ENCODE results near the gene L3MBTL2. TPM values are rescaled to one million over a fixed set of nuclear protein-coding genes. Genes with fewer than 3 reads are reported as not detected.

The L3MBTL2 gene
- total and polyA plus RNA-seq, 5 donors: 9.6 to 18.6 (median 18.1) TPM

DNA sequence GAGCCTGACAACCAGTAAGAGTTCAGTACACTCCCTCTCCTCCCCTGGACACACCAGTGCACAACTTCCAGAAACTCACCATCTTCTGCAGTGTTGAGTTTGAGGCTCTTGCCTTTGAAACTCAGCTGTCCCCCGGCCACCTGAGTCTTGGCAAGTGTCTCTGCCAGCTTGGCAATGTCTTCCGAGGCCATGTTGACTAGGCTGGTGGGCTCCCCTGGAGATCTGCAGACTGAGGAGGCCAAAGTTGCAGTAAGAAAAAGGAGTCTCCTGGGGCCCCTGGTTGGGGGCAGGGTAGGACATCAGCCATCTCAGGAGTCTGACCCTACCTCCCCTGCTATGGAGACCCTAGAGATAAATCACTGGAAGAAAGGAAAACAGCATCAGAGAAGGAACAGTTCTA, 75.7 kb downstream of the L3MBTL2 start:
- no peak for DNase-seq
- no peak overlapping the region for H3K27ac ChIP-seq (ENCODE audit: low read length)
- WGBS: 91% methylated on average over 2 of the region's 2 CpGs
- no peaks in the 10 kb centered on the region for H3K27me3 ChIP-seq (ENCODE audit: control insufficient read depth, insufficient read depth)
- no peak overlapping the region for H3K4me3 ChIP-seq (ENCODE audit: low read length)
- no peak for ATAC-seq
- H3K4me1 ChIP-seq (ENCODE audit: control insufficient read depth, insufficient read depth, low read length): no peaks in the 10 kb centered on the region
- intact Hi-C loops (cut with DNase I): no loop called here
- no peaks in the 10 kb centered on the region for H3K9me3 ChIP-seq (ENCODE audit: control insufficient read depth, low read length)

Small RNA genes lying within 50 kb of the gene (microRNA-seq; reads per million reads assigned to microRNA genes)
- 0 reads per million in 2 donors for gene MIR6889

Other genes starting within 250 kb of the L3MBTL2 start
- gene EP300, start 112.7 kb upstream of the L3MBTL2 start, total RNA-seq: 10 to 100 TPM; 25.6 to 38.0 (median 35.5) TPM
- gene EP300, start 112.7 kb upstream of the L3MBTL2 start, polyA plus RNA-seq: 13.2 TPM
- 10 to 100 TPM; 15.5 to 25.7 (median 21.8) TPM for gene CHADL, start 35.6 kb downstream of the L3MBTL2 start, total RNA-seq
- 39.2 TPM for gene CHADL, start 35.6 kb downstream of the L3MBTL2 start, polyA plus RNA-seq
- 10 to 100 TPM; 26.0 to 38.5 (median 33.4) TPM for gene RANGAP1, start 80.9 kb downstream of the L3MBTL2 start, total RNA-seq
- 26.9 TPM for gene RANGAP1, start 80.9 kb downstream of the L3MBTL2 start, polyA plus RNA-seq
- gene ZC3H7B, start 96.2 kb downstream of the L3MBTL2 start, total RNA-seq: 10 to 100 TPM; 35.4 to 43.5 (median 39.2) TPM
- 35.2 TPM for gene ZC3H7B, start 96.2 kb downstream of the L3MBTL2 start, polyA plus RNA-seq
- 10 to 100 TPM; 12.4 to 27.5 (median 22.6) TPM for gene TEF, start 176.6 kb downstream of the L3MBTL2 start, total RNA-seq
- 22.1 TPM for gene TEF, start 176.6 kb downstream of the L3MBTL2 start, polyA plus RNA-seq
- 10 to 100 TPM; 52.3 to 72.7 (median 69.4) TPM for gene TOB2, start 241.5 kb downstream of the L3MBTL2 start, total RNA-seq
- gene TOB2, start 241.5 kb downstream of the L3MBTL2 start, polyA plus RNA-seq: 39.4 TPM

Measured in right cardiac atrium (tissue), 5 donors.